DMS114 treated with DMSO at 0.1 percent for 48 hours (cell line): ENCODE data around the gene RPRML.
"Not testable (repeated sequence)": the region's sequence is repeated elsewhere in the genome, so short reads cannot be mapped to it uniquely, and the experiment has no call there.

Experiments used
- DNase-seq: peaks from one replicate; lab custom pipeline; 2025; ENCODE audit not compliant: unreplicated experiment; lab: John Stamatoyannopoulos, UW

RPRML gene

GRCh38 chr17:46976626-46977270 is 2.3 kb downstream of the RPRML start:
- DNase-seq: no peak

- no peak for DNase-seq
These were observed 3.8 kb downstream of the RPRML start for GRCh38 chr17:46975287-46975686.

- DNase-seq: no peak
These were observed 5.0 kb downstream of the RPRML start for GRCh38 chr17:46974086-46974485.

- DNase-seq: no peak
These were observed 6.7 kb downstream of the RPRML start for GRCh38 chr17:46972346-46972745.

GRCh38 chr17:46971647-46972300 is 7.3 kb downstream of the RPRML start:
- no peak for DNase-seq

- DNase-seq: no peak
These were observed 10.2 kb downstream of the RPRML start for GRCh38 chr17:46968896-46969295.

- no peak for DNase-seq
These were observed 10.7 kb downstream of the RPRML start for GRCh38 chr17:46968224-46968834.

GRCh38 chr17:46964315-46965265 is 14.5 kb downstream of the RPRML start:
- DNase-seq: no peak

GRCh38 chr17:46963571-46963970 is 15.5 kb downstream of the RPRML start:
- no peak for DNase-seq

- DNase-seq: no peak
These were observed 16.7 kb downstream of the RPRML start for GRCh38 chr17:46962374-46962790.

- no peak for DNase-seq
These were observed 18.9 kb downstream of the RPRML start for GRCh38 chr17:46960152-46960551.

GRCh38 chr17:46958041-46958591 is 20.9 kb downstream of the RPRML start:
- DNase-seq: no peak

- DNase-seq: not testable (repeated sequence)
These were observed 25.9 kb downstream of the RPRML start for GRCh38 chr17:46953191-46953590.

- no peak for DNase-seq
These were observed 26.9 kb downstream of the RPRML start for GRCh38 chr17:46952115-46952514.

- DNase-seq: no peak
These were observed 27.3 kb downstream of the RPRML start for GRCh38 chr17:46951706-46952105.

GRCh38 chr17:46950997-46951621 is 27.9 kb downstream of the RPRML start:
- DNase-seq: no peak

GRCh38 chr17:46950342-46950996 is 28.6 kb downstream of the RPRML start:
- DNase-seq: no peak

GRCh38 chr17:46949291-46950174 is 29.5 kb downstream of the RPRML start:
- no peak for DNase-seq

- no peak for DNase-seq
These were observed 30.5 kb downstream of the RPRML start for GRCh38 chr17:46948544-46948943.
